T-helper 1 cell treated with Interleukin-12 subunit alpha and Interleukin-12 subunit beta and Interleukin-4 antibody, amounts not matched to agents 30 ng/mL and 1 ng/mL, for 36 hours (primary cell): ENCODE results near the gene SMARCAL1. TPM values are rescaled to one million over a fixed set of nuclear protein-coding genes. Genes with fewer than 3 reads are reported as not detected.

Experiments
- intact Hi-C: fragments of 100-400 bp; cut with micrococcal nuclease; formaldehyde crosslinking; loops from one replicate; pipeline ENCODE4 v1.15.1; 2024
- total RNA-seq: library from RNA; stranded (reverse); gene quantifications from 2 replicates; pipeline ENCODE4 v1.2.3, GENCODE V29; 2022

Gene SMARCAL1
- total RNA-seq, 1 donor from 2014 or later = 29.6 TPM

DNA sequence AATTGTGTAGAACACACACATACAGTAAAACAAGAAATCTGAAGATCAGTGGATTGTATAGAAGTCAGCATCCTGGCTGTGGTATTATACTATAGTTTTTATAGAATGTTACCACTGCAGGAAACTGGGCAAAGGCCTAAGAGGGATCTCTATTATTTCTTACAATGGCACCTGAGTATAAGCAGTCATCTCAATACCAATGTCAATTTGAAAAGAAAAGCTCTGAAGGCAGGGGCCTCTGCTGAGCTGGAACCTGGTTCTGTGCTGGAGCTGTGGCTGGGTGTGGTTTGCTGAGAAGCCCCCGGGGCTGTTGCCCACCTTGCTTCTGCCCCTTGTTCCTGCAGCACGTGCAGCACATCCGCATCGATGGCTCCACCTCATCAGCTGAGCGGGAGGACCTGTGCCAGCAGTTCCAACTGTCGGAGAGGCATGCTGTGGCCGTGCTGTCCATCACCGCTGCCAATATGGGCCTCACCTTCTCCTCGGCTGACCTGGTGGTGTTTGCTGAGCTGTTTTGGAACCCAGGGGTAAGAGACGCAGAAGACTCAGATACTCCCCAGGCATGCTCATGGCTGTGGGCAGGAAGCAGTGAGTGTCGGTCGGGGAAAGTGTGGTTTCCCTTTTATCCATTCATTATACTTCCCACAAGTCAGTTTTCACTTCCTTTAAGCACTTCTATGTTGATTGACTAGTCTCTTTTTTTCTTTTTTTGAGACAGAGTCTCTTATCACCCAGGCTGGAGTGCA, 62.8 kb downstream of the SMARCAL1 start:
- intact Hi-C loops = loop anchor here (1.0 kb wide), 1 partner anchor 23 kb away; the partner anchor contains the start of gene RPL37A

DNA sequence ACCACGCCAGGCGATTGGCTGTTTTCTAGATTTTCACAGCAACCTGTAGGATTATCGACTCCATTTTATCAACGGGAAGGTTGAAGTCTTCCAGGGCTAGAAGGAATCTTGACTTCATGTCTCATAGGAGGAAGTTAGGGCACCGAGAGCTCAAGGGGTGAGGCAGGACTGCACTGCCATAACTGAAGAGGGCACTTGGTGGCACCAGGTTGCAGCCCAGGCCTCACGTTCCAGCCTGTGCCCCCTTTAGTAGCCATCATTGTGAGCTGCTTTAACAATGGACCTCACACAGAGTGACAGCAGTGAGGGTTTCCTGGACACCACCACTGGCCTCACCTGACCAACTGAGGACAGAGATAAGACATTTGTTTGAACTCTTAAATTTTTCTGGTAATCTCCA, 63.5 kb downstream of the SMARCAL1 start:
- intact Hi-C loops = loop anchor here (1.0 kb wide), 1 partner anchor 23 kb away; the partner anchor contains the start of gene RPL37A

DNA sequence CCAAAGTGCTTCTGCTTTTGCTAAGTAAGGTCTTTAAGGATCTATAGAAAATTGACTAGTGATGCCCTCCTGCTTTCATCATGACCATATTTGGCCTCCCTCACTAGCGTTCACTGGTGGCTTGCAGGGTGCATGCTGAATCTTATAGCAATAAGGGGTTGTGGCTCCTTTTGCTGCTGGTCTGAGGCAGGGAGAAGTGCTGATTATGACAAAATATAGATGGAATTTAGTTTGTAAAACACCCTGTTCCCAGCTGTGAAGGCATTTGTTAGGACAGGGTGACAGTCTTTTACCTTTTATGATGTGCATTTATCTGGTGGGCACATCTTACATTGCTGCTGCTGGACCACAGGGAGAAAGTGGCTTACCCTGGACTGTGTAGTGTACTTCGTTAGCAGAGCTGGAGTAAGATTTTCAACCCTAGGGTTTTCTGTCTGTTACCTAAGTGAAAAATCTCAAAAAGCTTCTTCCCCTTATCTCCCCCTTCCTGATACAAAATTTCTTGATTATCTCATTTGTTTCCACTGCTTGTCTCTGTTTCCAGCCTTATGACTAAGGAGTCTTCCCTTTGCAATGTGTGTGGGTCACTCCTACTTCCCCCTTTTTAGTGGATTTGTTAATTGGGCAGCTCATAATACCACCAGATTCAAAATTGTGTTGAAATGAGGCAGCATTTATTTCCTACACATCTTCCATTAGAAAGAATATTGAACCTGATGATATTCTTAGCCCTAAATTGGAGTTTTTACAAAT, 65.2 kb downstream of the SMARCAL1 start:
- intact Hi-C loops = no loop called here

DNA sequence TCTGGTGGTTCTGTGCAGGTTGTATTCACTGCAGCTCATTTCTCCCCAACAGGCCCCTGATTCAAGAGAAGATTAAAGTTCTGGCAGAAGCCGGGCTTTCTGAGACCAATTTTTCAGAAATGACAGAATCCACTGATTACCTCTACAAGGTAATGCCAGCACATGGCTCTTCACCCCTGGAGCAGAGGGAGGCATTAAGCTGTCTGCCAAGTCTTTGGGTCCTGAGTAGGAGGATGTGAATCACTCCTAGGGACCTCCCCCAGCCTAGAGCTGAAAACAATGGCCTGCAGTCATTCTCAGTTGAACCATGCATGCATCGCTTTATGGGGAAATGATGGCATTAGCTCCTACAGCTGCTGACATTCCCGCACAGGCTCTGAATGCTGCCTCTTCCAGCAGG, 65.9 kb downstream of the SMARCAL1 start:
- intact Hi-C loops = no loop called here

DNA sequence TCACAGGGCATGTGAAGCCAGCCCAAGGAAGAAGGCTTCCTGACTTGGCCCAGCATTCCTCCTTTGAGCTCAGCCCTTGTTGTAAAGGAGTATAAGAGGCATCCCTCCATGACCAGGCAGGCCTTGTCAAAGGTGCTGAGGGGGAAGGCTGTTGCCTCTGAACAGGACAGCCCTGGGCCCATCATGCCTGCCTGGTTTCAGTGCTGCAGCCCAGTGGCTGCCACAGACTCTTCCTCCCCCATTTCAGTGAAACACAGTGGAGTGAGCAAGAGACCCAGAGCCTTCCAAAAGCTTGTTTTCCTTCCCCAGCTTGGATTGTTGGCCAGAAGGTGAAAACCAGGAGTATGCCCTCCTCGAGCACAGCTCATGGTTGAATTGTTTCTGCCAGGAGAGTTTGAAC, 66.5 kb downstream of the SMARCAL1 start:
- intact Hi-C loops = no loop called here

DNA sequence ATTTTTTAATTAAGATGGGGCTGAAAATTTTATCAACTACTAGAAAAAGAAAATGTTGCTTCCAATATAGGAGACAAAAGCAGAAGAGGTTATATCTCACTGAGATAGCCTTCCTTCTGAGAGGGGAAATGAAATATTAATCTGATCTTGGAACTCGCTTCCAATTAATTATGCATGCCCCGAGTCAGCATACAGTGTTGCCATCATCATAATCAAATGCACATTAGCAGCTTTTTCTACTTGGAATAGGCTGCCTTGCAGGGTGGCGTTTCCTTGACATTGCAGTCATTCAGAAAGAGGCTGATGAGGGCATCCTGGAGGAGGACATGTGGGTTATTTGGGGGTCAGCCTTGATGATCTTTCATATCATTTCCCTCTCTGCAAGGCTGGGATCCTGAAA, 67.9 kb downstream of the SMARCAL1 start:
- intact Hi-C loops = no loop called here

DNA sequence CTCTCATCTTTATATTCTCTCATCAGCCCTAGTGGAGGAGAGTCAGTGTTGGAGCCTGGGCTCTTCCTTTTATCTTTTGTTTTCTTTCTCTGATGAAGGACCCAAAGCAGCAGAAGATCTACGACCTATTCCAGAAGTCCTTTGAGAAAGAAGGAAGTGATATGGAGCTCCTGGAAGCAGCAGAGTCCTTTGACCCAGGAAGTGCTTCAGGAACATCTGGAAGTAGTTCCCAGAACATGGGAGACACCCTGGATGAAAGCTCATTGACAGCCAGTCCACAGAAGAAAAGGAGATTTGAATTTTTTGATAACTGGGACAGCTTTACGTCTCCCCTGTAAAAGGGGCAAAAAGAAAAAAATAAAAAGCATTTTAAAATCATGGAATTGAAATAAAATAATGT, 70.4 kb downstream of the SMARCAL1 start:
- intact Hi-C loops = no loop called here

DNA sequence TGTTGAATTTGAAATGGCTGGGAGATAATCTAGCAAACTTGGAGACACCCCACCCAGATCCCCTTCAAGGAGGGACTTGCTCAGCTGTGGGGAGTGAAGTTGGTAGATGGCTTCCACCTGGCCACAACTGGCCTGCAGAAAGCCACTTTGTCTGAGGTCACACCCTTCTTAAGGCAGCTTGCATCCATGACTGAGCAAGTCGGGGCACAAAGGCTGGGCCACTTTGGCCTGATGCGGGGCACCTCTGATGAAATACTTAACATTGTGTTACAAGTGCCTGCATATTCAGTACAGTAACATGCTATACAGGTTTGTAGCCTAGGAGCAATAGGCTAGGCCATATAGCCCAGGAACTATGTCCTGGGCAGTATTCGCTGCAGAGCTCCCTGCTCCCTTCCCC, 73.0 kb downstream of the SMARCAL1 start:
- intact Hi-C loops = no loop called here

DNA sequence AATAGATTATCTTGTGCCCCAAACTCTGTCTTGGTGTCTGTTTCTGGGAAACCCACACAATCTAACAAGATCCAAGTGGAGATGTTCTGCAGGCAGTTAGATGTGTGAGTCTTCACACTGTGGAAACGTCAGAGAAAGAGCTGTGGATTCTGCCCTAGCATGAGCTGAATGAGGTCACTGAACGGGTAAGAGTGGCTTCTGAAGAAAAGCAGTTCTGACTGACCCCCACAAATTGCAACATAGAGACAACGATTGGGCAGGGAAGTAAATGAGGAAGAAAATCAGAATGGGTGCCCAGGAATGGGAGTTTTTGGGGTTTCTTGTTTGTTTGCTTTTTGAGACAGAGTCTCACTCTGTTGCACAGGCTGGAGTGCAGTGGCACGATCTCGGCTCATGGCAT, 73.5 kb downstream of the SMARCAL1 start:
- intact Hi-C loops = no loop called here

DNA sequence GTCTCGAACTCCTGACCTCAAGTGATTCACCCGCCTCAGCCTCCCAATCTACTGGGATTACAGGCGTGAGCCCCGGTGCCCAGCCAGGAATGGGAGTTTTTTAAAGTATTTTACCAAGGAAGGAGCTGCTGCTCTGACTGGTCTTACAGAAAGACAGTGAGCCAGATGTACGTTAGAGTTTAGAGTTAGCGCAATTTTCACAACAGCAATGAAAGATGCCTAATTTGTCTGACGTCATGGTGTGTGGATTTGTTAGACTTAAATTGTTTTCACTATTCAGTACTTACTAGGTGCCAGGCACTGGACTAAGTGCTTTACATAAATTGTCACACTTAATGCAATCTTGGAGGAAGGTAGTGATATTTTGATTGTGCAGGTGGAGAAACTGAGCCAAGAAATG, 74.0 kb downstream of the SMARCAL1 start:
- intact Hi-C loops = no loop called here

DNA sequence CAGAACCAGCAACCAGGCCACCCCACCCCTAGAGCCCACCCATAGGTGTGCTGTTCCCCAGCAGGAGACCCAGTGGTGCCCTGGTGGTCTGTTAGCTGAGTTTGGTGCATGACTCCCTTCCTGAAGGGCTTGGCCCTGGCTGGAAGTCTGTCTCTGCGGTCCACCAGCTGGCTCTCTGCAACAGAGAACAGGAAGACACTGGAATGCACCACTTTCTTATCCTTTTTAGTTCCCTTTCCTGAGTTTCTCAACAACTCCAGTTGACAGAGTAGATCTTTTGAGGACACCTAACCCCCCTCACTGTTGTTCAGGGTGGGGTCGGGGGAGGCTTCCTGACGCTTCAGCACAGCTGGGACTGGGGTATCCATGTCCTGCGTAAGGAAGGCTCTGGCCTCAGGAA, 74.4 kb downstream of the SMARCAL1 start:
- intact Hi-C loops = no loop called here

DNA sequence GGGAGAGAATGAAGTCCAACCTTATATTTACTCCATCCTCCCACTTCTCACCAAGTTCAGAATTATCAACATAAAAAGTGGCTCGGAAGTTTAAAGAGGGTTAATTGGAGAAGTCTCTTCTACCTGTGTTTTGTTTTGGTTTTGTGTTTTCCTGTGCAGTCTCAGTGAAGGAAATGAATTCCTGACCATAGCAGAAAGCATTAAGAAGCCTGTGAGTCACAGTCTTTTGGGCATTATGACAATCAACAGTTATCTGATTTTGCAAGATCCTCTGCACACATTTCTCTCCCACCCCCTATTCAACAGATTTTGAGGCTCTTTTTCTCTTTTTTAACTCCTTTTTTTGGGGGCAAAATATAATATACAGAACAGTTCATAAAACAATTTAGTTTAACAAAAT, 77.8 kb downstream of the SMARCAL1 start:
- intact Hi-C loops = loop anchor here (10.0 kb wide), 1 partner anchor 735 kb away; no protein-coding TSS in a partner anchor

DNA sequence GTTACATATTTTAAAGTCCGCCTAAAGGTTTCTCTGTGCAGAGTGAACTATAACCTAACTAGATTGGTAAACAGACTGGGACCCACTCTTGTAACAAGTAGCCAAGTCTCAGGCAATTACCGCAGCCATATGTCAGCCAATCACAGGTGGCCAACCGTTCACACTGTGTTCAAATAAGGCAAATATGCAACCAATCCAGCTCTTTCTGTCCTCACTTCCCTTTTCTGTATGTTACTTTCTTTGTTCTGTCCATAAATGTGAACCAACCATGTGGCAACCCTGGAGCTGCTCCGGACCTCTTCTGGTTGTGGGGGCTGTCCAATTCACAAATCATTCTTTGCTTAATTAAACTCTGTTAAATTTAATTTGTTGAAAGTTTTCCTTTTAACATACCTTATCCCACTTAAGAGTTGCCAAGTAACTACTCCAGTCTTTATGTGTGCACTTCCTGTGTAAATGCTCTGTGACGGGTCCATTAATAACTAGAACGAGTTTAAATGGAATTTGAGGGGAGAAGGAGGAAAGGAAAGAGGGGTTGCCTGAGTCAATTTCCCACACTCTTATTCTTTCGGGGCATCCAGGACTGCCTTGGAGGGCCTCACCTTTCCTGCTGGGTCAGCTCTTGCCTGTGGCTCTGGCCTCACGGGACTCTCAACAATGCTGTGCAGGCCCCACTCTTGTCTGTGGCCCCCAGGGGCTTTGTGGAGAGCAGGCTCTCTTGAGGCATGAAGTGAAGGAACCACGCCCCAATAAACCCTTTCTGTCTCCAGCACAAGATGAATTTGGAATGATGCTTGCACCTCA, 79.7 kb downstream of the SMARCAL1 start:
- intact Hi-C loops = loop anchor here (10.0 kb wide), 1 partner anchor 733 kb away; no protein-coding TSS in a partner anchor

DNA sequence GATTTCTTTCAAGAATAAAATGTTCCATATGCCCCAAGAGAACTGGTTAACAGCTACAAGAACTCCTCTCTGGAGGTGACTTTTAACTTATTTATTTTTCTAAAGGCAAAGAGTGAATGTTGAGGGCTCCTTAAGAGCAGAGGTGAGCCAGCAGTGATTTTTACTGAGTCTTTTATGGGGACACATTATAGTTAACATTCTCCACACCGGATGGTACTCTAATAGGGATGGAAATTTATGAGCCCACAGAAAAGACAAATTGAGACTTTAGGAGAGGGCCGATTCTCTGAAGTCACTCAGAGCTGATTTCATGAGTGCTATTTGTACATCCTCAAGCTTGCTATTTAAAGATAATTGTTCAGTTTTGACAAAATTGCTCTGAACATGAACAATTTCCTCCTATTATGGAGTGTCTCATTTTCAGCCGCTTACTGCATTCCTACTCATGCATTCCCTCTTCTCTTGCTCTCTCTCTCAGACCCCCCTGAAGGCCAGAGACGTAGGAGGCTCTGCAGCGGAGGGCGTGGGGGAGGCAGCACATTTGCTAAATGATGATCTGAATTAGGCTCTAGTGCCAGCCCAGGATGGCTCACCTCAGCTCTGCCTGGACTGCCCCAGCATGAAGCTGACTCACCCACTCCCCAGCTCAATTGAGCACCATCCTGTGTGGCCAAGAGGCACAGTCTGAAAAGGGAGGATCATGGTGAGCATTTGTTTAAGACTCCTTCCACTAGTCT, 80.5 kb downstream of the SMARCAL1 start:
- intact Hi-C loops = loop anchor here (10.0 kb wide), 1 partner anchor 732 kb away; no protein-coding TSS in a partner anchor

DNA sequence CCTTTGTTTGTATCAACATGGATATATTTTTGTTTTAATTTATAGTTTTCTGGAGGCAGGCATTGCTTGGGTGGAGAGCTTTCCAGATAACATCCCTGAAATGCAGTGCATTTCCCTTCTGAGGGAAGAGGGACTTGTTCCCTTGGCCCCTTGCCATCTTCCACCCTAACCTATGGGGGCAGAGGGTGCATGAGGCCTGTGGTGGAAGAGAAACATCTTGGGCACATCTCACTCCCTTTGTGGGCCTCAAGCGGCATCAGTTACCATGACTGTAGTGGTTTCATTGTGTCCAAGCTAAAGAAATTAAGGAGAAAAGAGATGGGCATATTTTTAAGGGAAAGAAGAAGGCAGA, 81.0 kb downstream of the SMARCAL1 start:
- intact Hi-C loops = loop anchor here (10.0 kb wide), 1 partner anchor 731 kb away; no protein-coding TSS in a partner anchor

DNA sequence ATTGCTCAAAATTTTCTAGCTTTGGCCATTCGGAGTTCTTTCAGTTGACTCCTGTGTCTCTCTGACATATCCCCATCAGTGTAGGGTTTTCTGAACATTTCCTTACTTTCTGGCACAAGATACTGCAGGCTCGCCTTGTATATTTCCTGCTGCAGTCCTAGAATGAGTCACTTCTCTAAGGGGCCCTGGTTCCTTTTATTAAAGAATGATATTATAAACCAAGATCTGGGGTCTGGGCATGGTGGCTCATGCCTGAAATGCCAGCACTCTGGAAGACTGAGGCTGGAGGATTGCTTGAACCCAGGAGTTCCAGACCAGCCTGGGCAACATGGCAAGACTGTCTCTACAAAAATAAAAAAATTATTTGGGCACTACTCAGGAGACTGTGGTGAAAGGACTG, 83.4 kb downstream of the SMARCAL1 start:
- intact Hi-C loops = loop anchor here (5.0 to 10.0 kb wide), 4 partner anchors 112 to 1777 kb away; partner anchors contain the start of genes AAMP and PNKD

DNA sequence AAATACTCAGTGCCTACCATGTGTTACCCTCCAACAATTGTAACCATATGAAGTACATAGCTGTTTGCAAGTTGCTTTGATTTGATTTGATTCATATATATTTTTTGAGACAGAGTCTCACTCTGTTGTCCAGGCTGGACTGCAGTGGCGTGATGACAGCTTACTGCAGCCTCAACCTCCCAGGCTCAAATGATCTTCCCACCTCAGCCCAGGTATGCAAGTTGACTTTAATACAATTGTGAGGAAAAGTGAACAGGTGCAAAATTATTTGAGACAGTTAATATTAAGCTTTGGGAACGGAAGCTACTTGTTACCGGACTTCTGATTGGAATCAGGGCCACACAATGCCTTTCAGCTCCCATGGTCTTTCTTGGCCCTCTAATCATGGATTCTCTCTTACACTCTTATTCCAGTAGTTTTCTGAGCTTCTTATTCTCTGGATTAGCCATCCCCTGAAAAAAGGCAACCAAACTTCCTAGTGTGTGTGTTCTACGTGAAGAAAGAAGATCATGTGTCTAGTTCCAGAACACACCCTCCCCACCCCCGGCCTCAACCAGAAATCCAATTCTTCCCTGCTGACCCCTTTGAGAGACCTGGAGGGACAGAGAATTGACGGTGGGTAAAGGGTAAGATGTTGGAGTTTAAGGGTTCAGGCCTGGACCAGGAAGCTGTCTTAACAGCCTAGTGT, 85.2 kb downstream of the SMARCAL1 start:
- intact Hi-C loops = loop anchor here (1.0 to 10.0 kb wide), 13 partner anchors 19 to 1775 kb away; partner anchors contain the start of genes AAMP, ATIC, BARD1 and MREG

DNA sequence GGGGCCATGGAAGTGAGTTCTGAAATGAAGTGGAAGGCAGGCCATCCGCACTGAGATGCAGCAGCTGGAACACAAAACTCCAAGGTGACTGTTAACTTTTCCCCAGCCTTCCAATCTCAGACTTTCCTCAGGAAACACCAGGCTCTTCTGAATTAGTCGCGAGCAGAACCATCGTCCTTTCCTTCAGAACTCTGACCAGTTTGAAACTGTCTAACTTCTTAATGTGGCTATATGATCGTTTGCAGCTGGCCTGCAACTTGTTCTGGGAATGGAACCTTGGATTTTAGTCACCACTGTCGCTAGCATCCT, 85.7 kb downstream of the SMARCAL1 start:
- intact Hi-C loops = loop anchor here (1.0 to 10.0 kb wide), 13 partner anchors 18 to 1774 kb away; partner anchors contain the start of genes AAMP, ATIC, BARD1 and MREG

DNA sequence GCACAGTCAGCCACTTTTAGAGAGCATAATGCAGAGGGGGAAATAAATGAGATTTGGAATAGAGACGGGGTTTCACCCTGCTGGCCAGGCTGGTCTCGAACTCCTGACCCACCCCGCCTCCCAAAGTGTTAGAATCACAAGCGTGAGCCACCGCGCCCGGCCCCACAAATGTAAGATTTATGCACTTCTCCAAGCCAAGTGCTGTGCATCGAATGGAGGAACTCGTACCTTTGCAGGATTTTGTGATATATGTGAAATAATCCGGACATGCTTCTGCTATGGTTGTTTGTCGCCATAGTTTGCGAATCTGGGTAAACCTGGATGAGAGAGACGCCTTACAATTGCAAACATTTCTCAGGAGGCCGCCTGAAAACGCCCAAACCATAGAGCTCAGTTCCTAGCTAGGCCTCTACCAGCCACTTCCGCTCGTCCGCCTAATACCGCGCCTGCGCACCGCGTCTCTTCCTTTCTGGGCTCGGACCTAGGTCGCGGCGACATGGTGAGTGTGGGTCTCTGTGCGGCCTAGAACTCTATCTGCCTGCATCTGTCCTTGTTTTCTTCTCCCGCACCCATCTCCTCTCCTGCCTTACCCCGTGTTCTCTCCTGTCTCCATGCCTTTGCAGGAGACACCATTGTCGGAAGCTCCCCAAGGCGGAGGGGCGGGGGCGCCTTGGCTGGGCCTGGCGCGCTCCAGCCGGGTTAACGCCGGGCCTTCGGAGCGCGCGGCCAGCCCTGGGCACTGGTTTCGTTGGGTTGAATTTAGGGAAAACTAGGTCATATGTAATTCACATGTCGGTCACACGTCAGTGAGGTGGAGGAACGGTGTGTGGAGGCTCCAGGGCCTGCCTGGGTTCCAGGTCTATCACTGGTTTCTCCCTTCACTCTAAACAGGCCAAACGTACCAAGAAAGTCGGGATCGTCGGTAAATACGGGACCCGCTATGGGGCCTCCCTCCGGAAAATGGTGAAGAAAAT, 86.4 kb downstream of the SMARCAL1 start, which contains the start of gene RPL37A:
Gene RPL37A (plus strand): TSS at position 466 of the 974 bp plus-strand sequence. CDS start 31 bp downstream, at position 497.
- intact Hi-C loops = loop anchor here (1.0 to 10.0 kb wide), 13 partner anchors 18 to 1774 kb away; partner anchors contain the start of genes AAMP, ATIC, BARD1 and MREG
